Esophagus muscularis mucosa (tissue), 3 donors: ENCODE measurements around the gene CYP8B1.

Source experiments
- CTCF ChIP-seq, 3 experiments: fragments of 200-600 bp in 2 of 3; fragments of 450-650 bp in 1 of 3; sonication (generic) in 2 of 3; IDR thresholded peaks; one replicate each; pipeline ENCODE4 v1.5.1; 2017 to 2019; ENCODE audit warnings: antibody characterized with exemption in 3 of 3, mild to moderate bottlenecking in 2 of 3, moderate library complexity in 1 of 3
- POLR2A ChIP-seq: fragments of 450-650 bp; IDR thresholded peaks from one replicate; pipeline ENCODE4 v1.6.1; 2017; ENCODE audit warnings: antibody characterized with exemption, moderate library complexity, mild to moderate bottlenecking, low read depth

GRCh38 chr3:42875325-42876151 lies at the start of gene CYP8B1:
- TF ChIP-seq POLR2A = no peak
- TF ChIP-seq CTCF (IDR thresholded peaks at IDR 0.05) = no peak
